NCI-H1048 (cell line): ENCODE results near the gene SESN2.

Experiments
- DNase-seq: peaks from one replicate; lab custom pipeline; 2025; lab: John Stamatoyannopoulos, UW

SESN2 gene

GRCh38 chr1:28329395-28330153, 70.3 kb downstream of the SESN2 start:
- no peak for DNase-seq
